Muscle layer of colon (tissue), 2 donors: Measurements from ENCODE around the gene FAM151A.

Experiments
- H3K27ac ChIP-seq: one replicate; pipeline ENCODE4 v1.7.0; 2013; ENCODE audit warnings: low read depth, mild to moderate bottlenecking, low read length, moderate library complexity
- H3K27me3 ChIP-seq, 2 donors: one replicate each; pipeline ENCODE4 v1.7.0; 2013; ENCODE audit warnings: low read length in 2 of 2, mild to moderate bottlenecking in 2 of 2; ENCODE audit not compliant: insufficient read depth in 2 of 2, control insufficient read depth in 1 of 2
- H3K36me3 ChIP-seq: one replicate; pipeline ENCODE4 v1.7.0; 2013; ENCODE audit warnings: mild to moderate bottlenecking, low read length; ENCODE audit not compliant: insufficient read depth
- H3K4me1 ChIP-seq: one replicate; pipeline ENCODE4 v1.7.0; 2013; ENCODE audit warnings: mild to moderate bottlenecking, low read length; ENCODE audit not compliant: insufficient read depth
- H3K4me3 ChIP-seq, 2 donors: one replicate each; pipeline ENCODE4 v1.7.0; 2013; ENCODE audit warnings: low read length in 2 of 2, low read depth in 1 of 2, mild to moderate bottlenecking in 1 of 2, moderate library complexity in 1 of 2
- H3K9ac ChIP-seq: one replicate; pipeline ENCODE4 v1.7.0; 2013; ENCODE audit warnings: low read length
- H3K9me3 ChIP-seq: one replicate; pipeline ENCODE4 v1.7.0; 2013; ENCODE audit warnings: mild to moderate bottlenecking, low read length
- donor health status: abdominal sarcoma.
- donor health status: Adenocarcinoma of cecum.

FAM151A gene

DNA sequence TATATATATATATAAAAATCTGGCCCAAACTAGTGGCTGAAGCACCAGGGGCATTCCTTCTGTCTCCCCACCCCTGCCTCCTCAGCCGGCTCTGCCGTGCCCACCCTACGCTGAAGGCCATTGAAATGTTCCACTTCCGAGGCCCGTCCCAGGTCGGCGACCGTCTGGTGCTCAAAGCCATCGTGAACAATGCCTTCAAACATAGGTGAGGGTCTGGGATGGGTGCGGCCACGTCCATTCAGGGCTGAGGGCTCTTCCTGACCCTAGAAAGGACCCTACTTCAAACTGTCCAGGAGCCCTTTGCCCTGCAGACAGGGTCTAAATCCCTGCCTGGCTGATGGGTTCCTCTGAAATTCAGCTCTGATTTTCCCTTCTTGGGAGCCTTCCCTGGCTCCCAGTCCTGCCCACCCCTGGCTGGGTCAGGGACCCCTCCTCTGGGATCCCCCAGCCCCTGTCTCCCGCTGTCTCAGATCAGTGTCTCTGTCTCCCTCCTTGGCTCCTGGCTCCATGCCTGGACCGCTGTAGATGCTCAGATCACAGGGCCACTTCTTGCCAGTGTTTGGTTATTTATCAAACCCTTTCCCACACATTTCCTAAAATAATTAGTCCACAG is 24.0 kb downstream of the FAM151A start:
- Histone ChIP-seq H3K4me3 (no peak overlapping the region), H3K27me3 (no peaks in the 10 kb centered on the region), H3K36me3 (peaks cover 33% of the 10 kb centered on the region), H3K27ac (no peak overlapping the region), H3K4me1 (no peaks in the 10 kb centered on the region), H3K9me3 (no peaks in the 10 kb centered on the region), H3K9ac (no peak overlapping the region)

- Histone ChIP-seq H3K4me3 (no peak overlapping the region), H3K27me3 (no peaks in the 10 kb centered on the region), H3K9me3 (no peaks in the 10 kb centered on the region), H3K36me3 (peaks cover 39% of the 10 kb centered on the region), H3K27ac (no peak overlapping the region), H3K9ac (no peak overlapping the region), H3K4me1 (no peaks in the 10 kb centered on the region)
Measured at GRCh38 chr1:54597455-54598030, 25.8 kb downstream of the FAM151A start.

GRCh38 chr1:54596756-54597155 is 26.6 kb downstream of the FAM151A start:
- Histone ChIP-seq H3K27ac (no peak overlapping the region), H3K4me3 (no peak overlapping the region), H3K36me3 (peaks cover 38% of the 10 kb centered on the region)

DNA sequence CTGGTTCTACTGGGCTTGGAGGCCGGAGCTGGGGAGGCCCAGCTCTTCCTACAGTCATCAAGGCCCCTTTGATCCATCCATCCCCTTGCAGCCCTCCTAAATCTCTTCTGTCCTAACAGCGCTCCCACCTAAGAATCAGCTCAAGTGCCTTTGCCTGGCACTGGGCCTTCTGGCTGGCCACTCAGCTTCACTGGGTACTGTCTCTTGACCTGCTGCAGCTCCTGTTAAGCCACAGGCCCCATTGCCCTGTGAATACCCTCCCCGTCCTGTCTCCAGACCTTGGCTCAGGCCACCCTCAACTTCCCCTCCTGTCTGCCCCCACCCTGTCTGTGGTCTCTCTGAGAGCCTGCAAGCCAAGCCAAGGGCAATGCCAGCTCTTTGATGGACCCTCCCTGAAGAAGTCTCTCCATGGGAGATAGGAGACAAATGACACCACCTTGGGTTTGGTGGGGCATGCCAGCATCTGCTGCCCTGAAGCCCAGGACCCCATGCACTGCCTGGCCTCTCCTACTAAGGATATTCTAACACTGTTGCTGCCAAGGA is 27.3 kb downstream of the FAM151A start:
- Histone ChIP-seq H3K36me3 (peaks cover 31% of the 10 kb centered on the region), H3K9ac (no peak overlapping the region)

More at GRCh38 chr1:54596756-54597155, 26.6 kb downstream of the FAM151A start:
- Histone ChIP-seq H3K9me3 (no peaks in the 10 kb centered on the region), H3K4me1 (no peaks in the 10 kb centered on the region), H3K9ac (no peak overlapping the region), H3K27me3 (no peaks in the 10 kb centered on the region)

GRCh38 chr1:54594463-54594862 is 28.9 kb downstream of the FAM151A start:
- Histone ChIP-seq H3K27ac (no peak overlapping the region), H3K4me1 (no peaks in the 10 kb centered on the region), H3K4me3 (no peak overlapping the region), H3K9ac (no peak overlapping the region), H3K27me3 (no peaks in the 10 kb centered on the region), H3K9me3 (no peaks in the 10 kb centered on the region), H3K36me3 (peaks cover 27% of the 10 kb centered on the region)

More for the DNA sequence above, 27.3 kb downstream of the FAM151A start:
- Histone ChIP-seq H3K4me1 (no peaks in the 10 kb centered on the region), H3K27ac (no peak overlapping the region), H3K4me3 (no peak overlapping the region), H3K27me3 (no peaks in the 10 kb centered on the region), H3K9me3 (no peaks in the 10 kb centered on the region)

DNA sequence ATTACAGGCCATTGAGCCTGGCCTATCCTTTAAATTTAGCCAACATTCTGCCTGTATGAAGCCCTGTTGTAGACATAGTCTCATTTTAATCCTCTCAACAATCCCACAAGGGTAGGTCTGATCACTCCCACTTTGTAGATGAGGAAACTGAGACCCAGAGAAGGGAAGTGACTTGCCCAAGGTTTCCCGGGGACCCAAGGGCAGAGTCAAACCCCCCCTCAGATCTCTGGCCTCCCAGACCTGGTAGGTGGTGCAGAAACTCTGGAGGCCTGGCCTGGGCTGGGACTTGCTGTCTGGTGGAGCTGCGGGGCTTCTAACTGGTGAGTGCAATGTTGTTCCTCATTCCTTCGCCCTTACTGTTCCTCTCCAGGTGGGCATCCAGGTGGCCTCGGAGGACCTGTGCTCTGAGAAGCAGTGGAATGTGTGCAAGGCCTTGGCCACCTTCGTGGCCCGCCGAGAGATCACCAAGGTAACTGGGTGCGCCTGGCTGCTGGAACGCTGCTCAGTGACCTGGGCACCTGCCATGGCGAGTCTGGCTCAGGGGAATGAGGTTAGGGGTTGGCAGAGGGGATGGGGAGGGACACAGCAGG is 29.7 kb downstream of the FAM151A start:
- Histone ChIP-seq H3K27me3 (no peaks in the 10 kb centered on the region), H3K4me3 (no peak overlapping the region), H3K9ac (no peak overlapping the region), H3K36me3 (peaks cover 27% of the 10 kb centered on the region), H3K4me1 (no peaks in the 10 kb centered on the region), H3K9me3 (no peaks in the 10 kb centered on the region), H3K27ac (no peak overlapping the region)

DNA sequence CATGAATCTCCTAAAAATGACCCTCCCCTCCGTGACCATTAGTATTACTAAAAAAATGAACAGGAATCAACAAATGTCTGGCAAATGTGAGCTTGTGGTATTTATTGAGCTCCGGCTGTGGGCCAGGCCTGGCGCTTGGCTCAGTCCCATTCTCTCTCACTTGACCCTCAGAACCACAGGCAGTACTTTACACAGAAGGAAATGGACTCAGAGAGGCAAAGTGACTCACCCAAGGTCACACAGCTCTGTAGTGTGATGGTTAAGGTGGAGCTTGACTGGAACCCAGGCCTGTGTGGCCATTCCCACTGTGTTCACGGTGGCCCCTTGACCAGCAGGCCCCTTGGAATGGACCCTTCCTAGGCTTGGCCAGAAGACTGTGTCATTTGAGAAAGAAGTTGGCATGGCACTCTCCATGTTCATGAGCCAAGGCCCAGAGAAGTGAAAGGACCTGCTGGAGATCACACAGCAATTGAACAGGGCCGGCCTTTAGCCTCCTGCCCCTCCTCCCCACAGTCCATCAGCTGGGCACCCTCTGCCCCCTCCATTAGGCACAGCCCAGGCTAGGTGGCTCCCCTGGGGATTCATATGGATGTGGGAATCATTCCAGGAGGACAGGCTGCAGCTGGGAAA is 32.1 kb downstream of the FAM151A start:
- H3K27me3 ChIP-seq = no peaks in the 10 kb centered on the region
- H3K27ac ChIP-seq = no peak overlapping the region
- H3K4me1 ChIP-seq = no peaks in the 10 kb centered on the region
- no peak overlapping the region for H3K9ac ChIP-seq
- H3K36me3 ChIP-seq = peaks cover 10% of the 10 kb centered on the region
- no peak overlapping the region for H3K4me3 ChIP-seq
- H3K9me3 ChIP-seq = no peaks in the 10 kb centered on the region

GRCh38 chr1:54588377-54588776 is 34.9 kb downstream of the FAM151A start:
- H3K27ac ChIP-seq = no peak overlapping the region
- peaks cover 9% of the 10 kb centered on the region for H3K36me3 ChIP-seq
- no peaks in the 10 kb centered on the region for H3K9me3 ChIP-seq
- H3K4me1 ChIP-seq = no peaks in the 10 kb centered on the region
- H3K4me3 ChIP-seq = no peak overlapping the region
- H3K9ac ChIP-seq = no peak overlapping the region
- no peaks in the 10 kb centered on the region for H3K27me3 ChIP-seq

DNA sequence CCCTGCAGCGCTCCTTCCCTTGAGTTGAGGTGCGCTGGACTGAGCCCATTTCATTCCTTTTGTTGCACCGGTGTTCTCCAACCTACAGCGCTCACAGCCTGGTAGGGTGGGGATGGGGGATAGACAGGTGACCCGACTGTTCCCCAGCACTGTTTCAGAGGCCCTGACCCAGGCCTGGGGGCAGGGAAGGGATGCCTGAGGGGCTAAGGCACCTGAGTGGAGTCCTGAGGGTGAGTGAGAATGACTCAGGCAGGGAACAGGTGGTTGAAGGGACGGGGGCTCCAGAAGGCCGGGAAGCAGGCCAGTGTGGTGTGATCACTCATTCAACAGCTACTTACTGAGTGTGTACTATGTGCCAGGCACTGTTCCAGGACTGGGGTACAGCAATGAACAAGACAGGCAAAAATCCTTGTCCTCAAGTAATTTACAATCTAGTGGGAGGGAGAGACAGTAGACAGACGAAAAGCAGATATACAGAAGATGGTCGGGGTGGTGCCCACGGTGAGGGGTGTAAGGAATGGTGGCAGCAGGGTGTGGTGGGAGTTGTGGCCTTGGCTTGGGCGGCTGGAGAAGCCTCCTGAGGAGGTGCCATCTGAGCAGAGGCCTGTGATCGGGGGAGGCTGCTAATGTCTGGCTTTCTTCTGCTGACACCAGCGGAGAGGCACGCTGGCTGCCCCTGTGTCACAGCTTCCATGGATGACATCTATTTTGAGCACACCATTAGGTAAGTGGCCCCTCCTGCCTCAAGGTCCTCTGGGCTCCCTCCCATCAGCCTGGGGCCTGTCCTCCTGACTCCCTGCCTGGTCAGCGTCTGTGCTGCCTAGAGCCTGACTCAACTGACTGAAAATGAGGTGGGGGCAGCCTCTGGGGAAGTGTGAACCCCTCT is 37.9 kb downstream of the FAM151A start:
- H3K9ac ChIP-seq = no peak overlapping the region
- H3K4me3 ChIP-seq = no peak overlapping the region
- peaks cover 25% of the 10 kb centered on the region for H3K4me1 ChIP-seq
- H3K27me3 ChIP-seq = no peaks in the 10 kb centered on the region
- H3K36me3 ChIP-seq = peaks cover 9% of the 10 kb centered on the region
- no peak overlapping the region for H3K27ac ChIP-seq
- no peaks in the 10 kb centered on the region for H3K9me3 ChIP-seq

DNA sequence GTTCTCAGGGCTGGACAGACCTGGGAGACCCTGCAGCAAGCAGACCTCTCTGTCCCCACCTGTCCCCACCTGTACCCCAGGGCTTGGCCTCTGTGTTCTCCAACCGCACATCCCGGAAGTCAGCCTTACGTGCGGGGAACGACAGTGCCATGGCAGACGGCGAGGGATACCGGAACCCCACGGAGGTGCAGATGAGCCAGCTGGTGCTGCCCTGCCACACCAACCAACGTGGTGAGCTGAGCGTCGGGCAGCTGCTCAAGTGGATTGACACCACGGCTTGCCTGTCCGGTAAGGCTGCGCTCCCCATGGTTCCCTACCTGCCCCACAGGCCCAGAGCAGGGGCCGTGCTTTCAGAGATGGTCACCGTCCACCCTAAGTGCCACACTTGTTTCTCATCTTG is 38.8 kb downstream of the FAM151A start:
- H3K9ac ChIP-seq = no peak overlapping the region
- no peak overlapping the region for H3K4me3 ChIP-seq
- H3K27ac ChIP-seq = no peak overlapping the region
- H3K9me3 ChIP-seq = no peaks in the 10 kb centered on the region
- H3K4me1 ChIP-seq = peaks cover 34% of the 10 kb centered on the region
- no peaks in the 10 kb centered on the region for H3K27me3 ChIP-seq
- peaks cover 9% of the 10 kb centered on the region for H3K36me3 ChIP-seq

DNA sequence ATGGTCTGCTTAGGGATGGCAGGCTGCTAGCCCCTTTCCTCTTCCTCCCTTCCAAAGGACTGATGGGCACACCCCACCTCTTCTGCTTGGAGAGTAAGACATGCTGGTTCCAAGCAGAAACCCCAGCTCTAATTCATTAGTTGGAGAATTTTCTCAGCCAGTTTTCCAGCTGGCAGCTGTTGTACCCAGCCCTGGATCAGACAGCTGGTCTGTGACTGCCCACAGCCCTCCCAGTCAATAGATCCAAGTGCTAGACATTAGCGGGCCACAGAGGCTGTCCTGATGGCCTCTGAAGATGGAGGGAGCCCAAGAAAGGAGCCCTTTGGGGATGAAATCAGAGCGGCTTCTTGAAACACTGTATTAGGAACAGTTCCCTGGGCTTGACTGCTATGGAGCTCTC is 39.5 kb downstream of the FAM151A start:
- Histone ChIP-seq H3K9ac (no peak overlapping the region), H3K27me3 (no peaks in the 10 kb centered on the region), H3K36me3 (peaks cover 9% of the 10 kb centered on the region), H3K4me3 (no peak overlapping the region), H3K9me3 (no peaks in the 10 kb centered on the region), H3K27ac (no peak overlapping the region), H3K4me1 (peaks cover 41% of the 10 kb centered on the region)
